IMR-90 (cell line): ENCODE data around the gene CACNA1D. TPM values are rescaled to one million over a fixed set of nuclear protein-coding genes. Genes with fewer than 3 reads are reported as not detected.

Source experiments
- ATAC-seq: fragments of 200-7000 bp; cut with Tn5 transposase; 2 replicates; pipeline ENCODE4 v1.9.1; 2020; ENCODE audit warnings: low read depth, mild to moderate bottlenecking, moderate library complexity
- BruUV-seq: library from RNA; stranded (reverse); fragments of 400-500 nt; replicated peaks from 2 replicates; lab custom pipeline; 2021; lab: Mats Ljungman, UMichigan
- CTCF ChIA-PET: fragments of 300-600 bp; formaldehyde crosslinking; extraction: SDS; loops from one replicate; lab custom pipeline; 2021; ENCODE audit warnings: antibody characterized with exemption; lab: Yijun Ruan, JAX
- POLR2A ChIA-PET: fragments of 300-600 bp; sonication (Branson Sonifier 250); formaldehyde crosslinking; loops from one replicate; lab custom pipeline; 2022; ENCODE audit warnings: antibody characterized with exemption; ENCODE audit not compliant: unreplicated experiment; lab: Charles Lee
- DNase-seq: peaks from one replicate; pipeline ENCODE4 v3.0.0; 2013
- H2AFZ ChIP-seq: replicated peaks from 2 replicates; pipeline ENCODE3; 2013; ENCODE audit warnings: low read length, mild to moderate bottlenecking; ENCODE audit not compliant: poor library complexity
- H2AK5ac ChIP-seq: 2 replicates; pipeline ENCODE4 v1.6.1; 2013; ENCODE audit warnings: low read depth, low read length, inconsistent platforms
- H2AK9ac ChIP-seq: replicated peaks from 2 replicates; pipeline ENCODE3; 2013; ENCODE audit warnings: mild to moderate bottlenecking, low read depth, low read length, moderate library complexity; ENCODE audit not compliant: poor library complexity
- H2BK120ac ChIP-seq: 2 replicates; pipeline ENCODE4 v1.6.1; 2013; ENCODE audit warnings: low read depth, low read length, inconsistent platforms
- H2BK15ac ChIP-seq: 3 replicates; pipeline ENCODE4 v1.6.1; 2013; ENCODE audit warnings: low read depth, low read length, inconsistent platforms
- H2BK20ac ChIP-seq: 2 replicates; pipeline ENCODE4 v1.6.1; 2013; ENCODE audit warnings: low read depth, mild to moderate bottlenecking, inconsistent platforms, low read length, moderate library complexity
- H2BK5ac ChIP-seq: 2 replicates; pipeline ENCODE4 v1.6.1; 2013; ENCODE audit warnings: mild to moderate bottlenecking, low read depth, low read length, inconsistent platforms; ENCODE audit not compliant: poor library complexity, severe bottlenecking
- H3K14ac ChIP-seq: replicated peaks from 2 replicates; pipeline ENCODE4 v1.6.1; 2013; ENCODE audit warnings: low read depth, low read length, inconsistent platforms
- H3K18ac ChIP-seq: 2 replicates; pipeline ENCODE4 v1.6.1; 2013; ENCODE audit warnings: low read depth, low read length, control low read depth
- H3K23ac ChIP-seq: 2 replicates; pipeline ENCODE4 v1.6.1; 2013; ENCODE audit warnings: low read depth, low read length, inconsistent platforms
- H3K27ac ChIP-seq: 2 replicates; pipeline ENCODE4 v1.5.1; 2013; ENCODE audit warnings: mild to moderate bottlenecking, control low read depth, low read length; ENCODE audit not compliant: insufficient read depth
- H3K27me3 ChIP-seq: 2 replicates; pipeline ENCODE4 v1.6.1; 2013; ENCODE audit warnings: low read length; ENCODE audit not compliant: control insufficient read depth, insufficient read depth
- H3K36me3 ChIP-seq: 2 replicates; pipeline ENCODE4 v1.6.1; 2013; ENCODE audit warnings: low read length, mixed read lengths; ENCODE audit not compliant: control insufficient read depth, insufficient read depth
- H3K4ac ChIP-seq: 2 replicates; pipeline ENCODE4 v1.6.1; 2013; ENCODE audit warnings: low read depth, low read length, inconsistent platforms
- H3K4me1 ChIP-seq: 2 replicates; pipeline ENCODE4 v1.6.1; 2013; ENCODE audit warnings: low read length, mixed read lengths; ENCODE audit not compliant: control insufficient read depth, insufficient read depth
- H3K4me2 ChIP-seq: 2 replicates; pipeline ENCODE4 v1.6.1; 2013; ENCODE audit warnings: low read depth, mild to moderate bottlenecking, control low read depth, low read length, moderate library complexity
- H3K4me3 ChIP-seq: 2 replicates; pipeline ENCODE4 v1.5.1; 2013; ENCODE audit warnings: low read depth, mild to moderate bottlenecking, control low read depth, low read length, moderate library complexity; ENCODE audit not compliant: insufficient read depth
- H3K56ac ChIP-seq: 2 replicates; pipeline ENCODE4 v1.6.1; 2013; ENCODE audit warnings: low read length, inconsistent platforms; ENCODE audit not compliant: insufficient read depth; ENCODE audit errors: extremely low read depth
- H3K79me1 ChIP-seq, 2 experiments: 2 replicates each; pipeline ENCODE4 v1.6.1; 2013; ENCODE audit warnings: low read length in 2 of 2, inconsistent platforms in 1 of 2, low read depth in 1 of 2
- H3K9ac ChIP-seq: 2 replicates; pipeline ENCODE4 v1.6.1; 2013; ENCODE audit warnings: low read depth, low read length, control low read depth
- H3K9me1 ChIP-seq: 2 replicates; pipeline ENCODE4 v1.6.1; 2013; ENCODE audit warnings: low read length, inconsistent platforms; ENCODE audit not compliant: insufficient read depth
- H3K9me3 ChIP-seq: 2 replicates; pipeline ENCODE4 v1.6.1; 2013; ENCODE audit warnings: low read length; ENCODE audit not compliant: control insufficient read depth, insufficient read depth
- H4K20me1 ChIP-seq: 2 replicates; pipeline ENCODE4 v1.6.1; 2013; ENCODE audit warnings: low read length, inconsistent platforms; ENCODE audit not compliant: insufficient read depth
- H4K5ac ChIP-seq: 2 replicates; pipeline ENCODE4 v1.6.1; 2013; ENCODE audit warnings: mild to moderate bottlenecking, low read depth, low read length, control low read depth
- H4K8ac ChIP-seq, 2 experiments: 2 replicates each; pipeline ENCODE4 v1.6.1; 2013; ENCODE audit warnings: low read depth in 2 of 2, low read length in 2 of 2, control low read depth in 1 of 2, inconsistent platforms in 1 of 2
- H4K91ac ChIP-seq: 2 replicates; pipeline ENCODE4 v1.6.1; 2013; ENCODE audit warnings: low read depth, low read length, inconsistent platforms; ENCODE audit not compliant: insufficient read depth
- BHLHE40 ChIP-seq: fragments of 150-350 bp; IDR thresholded peaks from 2 replicates; pipeline ENCODE4 v1.6.1; 2016; ENCODE audit warnings: mild to moderate bottlenecking, low read depth, low read length
- CEBPB ChIP-seq: IDR thresholded peaks from 2 replicates; pipeline ENCODE4 v1.6.1; 2012; ENCODE audit warnings: low read depth, low read length, improper control_type of control experiment
- CHD1 ChIP-seq: IDR thresholded peaks from 2 replicates; pipeline ENCODE4 v1.6.1; 2012; ENCODE audit warnings: low read depth, low read length, improper control_type of control experiment
- CTCF ChIP-seq: conservative IDR thresholded peaks from 2 replicates; pipeline ENCODE4 v1.5.1; 2012; ENCODE audit warnings: mild to moderate bottlenecking, low read depth, low read length, improper control_type of control experiment
- ELK1 ChIP-seq: fragments of 150-350 bp; IDR thresholded peaks from 2 replicates; pipeline ENCODE4 v1.6.1; 2016; ENCODE audit warnings: low read depth, mild to moderate bottlenecking, low read length, moderate library complexity, borderline replicate concordance
- FOS ChIP-seq: fragments of 150-350 bp; IDR thresholded peaks from 2 replicates; pipeline ENCODE4 v1.6.1; 2016; ENCODE audit warnings: low read depth, low read length
- MAFK ChIP-seq: IDR thresholded peaks from 2 replicates; pipeline ENCODE4 v1.6.1; 2012; ENCODE audit warnings: low read depth, low read length, improper control_type of control experiment
- MAZ ChIP-seq: IDR thresholded peaks from 2 replicates; pipeline ENCODE4 v1.6.1; 2012; ENCODE audit warnings: low read depth, mild to moderate bottlenecking, low read length, improper control_type of control experiment, moderate library complexity, borderline replicate concordance
- MXI1 ChIP-seq: IDR thresholded peaks from 2 replicates; pipeline ENCODE4 v1.6.1; 2012; ENCODE audit warnings: low read depth, mild to moderate bottlenecking, low read length, moderate library complexity, borderline replicate concordance
- NFE2L2 ChIP-seq: fragments of 150-350 bp; IDR thresholded peaks from 2 replicates; pipeline ENCODE4 v1.6.1; 2016; ENCODE audit warnings: low read depth, mild to moderate bottlenecking, low read length
- POLR2A ChIP-seq: IDR thresholded peaks from 2 replicates; pipeline ENCODE4 v1.6.1; 2012; ENCODE audit warnings: mild to moderate bottlenecking, low read depth, low read length
- RAD21 ChIP-seq: IDR thresholded peaks from 2 replicates; pipeline ENCODE4 v1.6.1; 2012; ENCODE audit warnings: low read length, improper control_type of control experiment
- RCOR1 ChIP-seq: IDR thresholded peaks from 2 replicates; pipeline ENCODE4 v1.6.1; 2012; ENCODE audit warnings: mild to moderate bottlenecking, low read length, improper control_type of control experiment; ENCODE audit not compliant: insufficient replicate concordance
- RFX5 ChIP-seq: IDR thresholded peaks from 2 replicates; pipeline ENCODE4 v1.8.0; 2012; ENCODE audit warnings: low read depth, mild to moderate bottlenecking, low read length, moderate library complexity
- SMC3 ChIP-seq: fragments of 150-350 bp; IDR thresholded peaks from 2 replicates; pipeline ENCODE4 v1.6.1; 2016; ENCODE audit warnings: low read depth, mild to moderate bottlenecking, antibody characterized with exemption, low read length, moderate library complexity
- USF2 ChIP-seq: fragments of 150-350 bp; IDR thresholded peaks from 2 replicates; pipeline ENCODE4 v1.6.1; 2017; ENCODE audit warnings: mild to moderate bottlenecking, antibody characterized with exemption, low read length, low read depth
- WGBS, 2 experiments: methylation state at CpG; one replicate each; pipeline versions ENCODE4 v1.1.5 to v1.1.7; 2013; ENCODE audit warnings: missing lambda C conversion rate in 2 of 2; ENCODE audit not compliant: insufficient read length in 1 of 2; ENCODE audit errors: extremely low coverage in 2 of 2; 5-methylcytosine and 5-hydroxymethylcytosine counted together
- dilution Hi-C: fragments of 300-500 bp; cut with HindIII; formaldehyde crosslinking; loops from one replicate; pipeline ENCODE4 v1.14.3; 2018; ENCODE audit warnings: low sequenced_read_pairs; ENCODE audit not compliant: unreplicated experiment
- in situ Hi-C: fragments of 300-500 bp; cut with MboI; formaldehyde crosslinking; loops from 3 replicates; pipeline ENCODE4 v1.14.3; 2019; ENCODE audit warnings: low sequenced_read_pairs, inconsistent platforms, mixed read lengths
- intact Hi-C: fragments of 100-400 bp; cut with micrococcal nuclease; formaldehyde crosslinking; loops from 2 replicates; pipeline ENCODE4 v1.10.0; 2022
- polyA plus RNA-seq, 3 experiments: library from polyadenylated mRNA; depleted of rRNA; stranded (reverse); fragments of >200 nt; gene quantifications; 2 replicates each; pipeline ENCODE4 v1.2.3, GENCODE V29; 2012; ENCODE audit warnings: low replicate concordance in 1 of 3
- total RNA-seq: library from RNA; depleted of rRNA; stranded (reverse); fragments of >200 nt; gene quantifications from 2 replicates; pipeline ENCODE4 v1.2.3, GENCODE V29; 2012

CACNA1D gene
- total and polyA plus RNA-seq, 2 of the 4 experiments (the other 2 are of a cell fraction), result 0.07 TPM; not detected in 1

- in situ Hi-C loops, result no loop called here
- H4K5ac ChIP-seq, result no peak overlapping the region
- H2AK5ac ChIP-seq, result no peak overlapping the region
- DNase-seq (no peak), ATAC-seq (no peak)
- no peaks in the 10 kb centered on the region; the same call in 1 of the 2 replicates for H3K9me1 ChIP-seq
- no peak overlapping the region for H2BK20ac ChIP-seq
- no peak overlapping the region for H2AFZ ChIP-seq
- no peak overlapping the region for H2BK15ac ChIP-seq
- no peak overlapping the region for H3K18ac ChIP-seq
- no TSS peak for BruUV-seq
- no peak overlapping the region for H3K56ac ChIP-seq
- no peak overlapping the region for H3K4ac ChIP-seq
- no peaks in the 10 kb centered on the region for H3K36me3 ChIP-seq
- no peak overlapping the region for H3K14ac ChIP-seq
- no peak overlapping the region for H3K9ac ChIP-seq
- no peak overlapping the region for H2BK5ac ChIP-seq
- CTCF ChIA-PET, result no interaction called here
- H3K23ac ChIP-seq, result no peak overlapping the region
- no CpG with 5 or more reads among the region's 6 CpGs for WGBS, 2 experiments
- no peak overlapping the region for H3K27ac ChIP-seq
- no peaks in the 10 kb centered on the region for H3K4me1 ChIP-seq
- H3K9me3 ChIP-seq, result no peaks in the 10 kb centered on the region
- no peak for TF ChIP-seq NFE2L2
- TF ChIP-seq RAD21, result no peak
- TF ChIP-seq RFX5, result no peak
- no peak for TF ChIP-seq MXI1
- TF ChIP-seq CTCF, result no peak
- TF ChIP-seq RCOR1, result no peak
- TF ChIP-seq CHD1, result no peak
- TF ChIP-seq FOS, result no peak
- TF ChIP-seq BHLHE40, result no peak
- TF ChIP-seq MAFK, result no peak
- no peak for TF ChIP-seq SMC3
- TF ChIP-seq POLR2A, result no peak
- no peak for TF ChIP-seq MAZ
- no peak for TF ChIP-seq USF2
- no peak for TF ChIP-seq ELK1
- TF ChIP-seq CEBPB, result no peak
- intact Hi-C loops, result no loop called here
- POLR2A ChIA-PET, result no interaction called here
- H2BK120ac ChIP-seq, result no peak overlapping the region
- dilution Hi-C loops, result no loop called here
- H4K8ac ChIP-seq, result no peak overlapping the region
- no peak overlapping the region for H3K4me2 ChIP-seq
- H2AK9ac ChIP-seq, result no peak overlapping the region
- no peak overlapping the region for H3K4me3 ChIP-seq
- peaks cover 2% of the 10 kb centered on the region for H3K27me3 ChIP-seq
- H3K79me1 ChIP-seq, result no peaks in the 10 kb centered on the region
- no peak overlapping the region for H4K91ac ChIP-seq
- no peaks in the 10 kb centered on the region for H4K20me1 ChIP-seq
These were observed 234.7 kb downstream of the CACNA1D start for GRCh38 chr3:53729159-53729558.
